Dedifferentiated amniotic fluid mesenchymal stem cell (primary cell): Measurements from ENCODE around the gene FBLN1.
"Not testable (repeated sequence)": the region's sequence is repeated elsewhere in the genome, so short reads cannot be mapped to it uniquely, and the experiment has no call there.

Experiments used
- DNase-seq: peaks from one replicate; pipeline ENCODE4 v3.0.0-alpha.2; 2016; ENCODE audit errors: extremely low spot score

Gene FBLN1

DNA sequence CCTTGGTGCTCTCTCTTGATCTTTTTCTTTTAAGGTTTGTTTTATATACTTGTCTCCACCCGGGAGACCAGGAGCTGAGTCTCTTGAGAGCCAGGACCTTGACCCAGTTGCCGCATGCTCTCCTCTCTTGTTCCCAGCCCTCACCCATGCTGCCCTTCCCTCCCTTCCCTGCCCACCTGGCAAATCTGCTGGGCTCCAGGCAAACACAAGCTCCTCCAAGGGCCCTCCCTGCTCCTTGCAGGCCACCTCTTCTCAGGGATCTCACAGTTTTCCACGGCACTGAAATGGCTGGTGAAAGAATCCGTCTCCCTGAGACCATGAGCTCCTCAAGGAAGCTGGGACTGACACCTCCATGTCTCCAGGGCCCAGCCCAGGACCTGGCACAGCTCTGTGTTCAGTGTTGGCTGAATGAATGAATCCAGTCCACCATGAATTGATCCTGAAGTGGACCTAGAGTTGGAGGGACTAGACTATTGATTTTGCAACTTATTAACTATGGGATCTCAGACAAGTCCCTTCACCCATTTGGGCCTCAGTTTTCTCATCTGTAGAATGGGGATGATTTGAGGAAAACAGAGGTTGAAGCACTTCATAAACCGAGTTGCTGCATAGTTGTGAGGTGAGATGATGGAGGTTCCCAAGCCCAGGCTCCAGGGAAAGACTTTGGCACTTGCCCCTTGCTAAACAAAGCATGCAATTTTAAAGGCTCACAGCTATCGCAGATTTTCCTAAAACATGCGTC, 25.1 kb upstream of the FBLN1 start:
- DNase-seq, result no peak

- DNase-seq, result peak; percentile 92
Measured at GRCh38 chr22:45478108-45478771, 24.4 kb upstream of the FBLN1 start.

GRCh38 chr22:45480717-45481116, 22.0 kb upstream of the FBLN1 start:
- DNase-seq, result no peak

GRCh38 chr22:45481661-45482060, 21.0 kb upstream of the FBLN1 start:
- no peak for DNase-seq

DNA sequence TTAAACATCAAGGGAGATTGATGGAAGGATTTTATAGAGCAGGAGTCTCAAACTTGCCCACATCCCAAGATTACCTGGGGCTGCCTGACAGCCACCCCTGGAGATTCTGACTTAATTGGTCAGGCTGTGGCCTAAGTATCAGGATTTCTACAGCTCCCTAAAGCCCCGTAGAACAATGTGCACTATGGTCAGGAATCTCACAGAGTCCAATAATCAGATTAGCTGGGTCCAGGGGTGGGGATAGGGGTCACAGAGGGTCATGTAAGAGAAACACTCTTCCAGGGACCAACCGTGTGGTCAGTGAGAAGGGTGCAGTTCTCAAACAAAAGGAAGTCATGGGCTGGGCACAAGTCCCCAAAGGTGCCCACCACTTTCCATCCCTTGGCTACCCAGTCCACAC, 20.5 kb upstream of the FBLN1 start:
- no peak for DNase-seq

DNA sequence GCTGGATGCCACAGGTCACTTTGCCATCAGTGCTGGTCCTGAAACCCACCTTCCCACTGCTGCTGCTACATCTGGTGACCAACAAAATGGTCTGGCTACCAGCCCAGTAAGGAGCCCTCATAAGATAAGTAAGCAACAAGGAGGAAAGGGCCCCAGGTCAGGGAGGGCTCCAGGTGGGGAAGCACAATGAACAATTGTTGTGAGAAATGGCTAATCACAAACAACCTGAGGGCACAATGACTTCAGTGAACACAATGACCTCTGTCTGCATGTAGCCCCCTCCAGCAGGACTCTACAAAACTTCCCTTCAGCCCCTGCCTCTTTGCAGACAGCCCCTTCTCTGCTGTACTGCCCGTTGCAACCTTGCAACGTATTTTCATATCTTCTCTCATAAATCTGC, 19.4 kb upstream of the FBLN1 start:
- DNase-seq, result no peak

GRCh38 chr22:45483918-45484499, 18.7 kb upstream of the FBLN1 start:
- DNase-seq, result no peak

- no peak for DNase-seq
Measured at GRCh38 chr22:45484742-45485141, 17.9 kb upstream of the FBLN1 start.

- DNase-seq, result no peak
Measured at GRCh38 chr22:45485261-45485660, 17.4 kb upstream of the FBLN1 start.

DNA sequence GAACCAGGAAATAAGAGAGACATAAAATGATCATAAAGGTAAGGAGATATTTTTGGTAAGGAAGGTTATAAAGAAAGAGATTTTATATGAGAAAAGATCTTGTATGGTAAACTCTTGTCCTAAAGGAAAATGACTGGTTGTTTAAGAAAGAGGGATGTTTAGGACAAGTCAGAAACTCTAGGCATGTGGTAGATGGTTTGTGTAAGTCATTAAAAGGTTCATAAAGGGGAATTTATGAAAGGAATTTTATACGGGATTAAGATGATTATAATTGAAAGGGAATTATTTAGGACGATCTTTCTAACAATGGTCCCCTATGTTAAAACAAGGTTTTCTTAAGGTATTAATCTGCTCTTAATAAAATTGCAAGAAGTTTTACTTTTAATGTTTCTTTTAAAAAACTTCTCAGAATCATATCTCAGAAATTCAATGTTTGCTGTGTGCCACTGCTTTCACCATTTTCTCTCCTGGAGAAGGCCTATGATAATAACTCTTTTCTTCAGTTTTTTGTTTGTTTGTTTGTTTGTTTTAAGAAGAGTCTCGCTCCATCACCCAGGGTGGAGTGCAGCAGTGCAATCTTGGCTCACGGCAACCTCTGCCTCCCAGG, 13.8 kb upstream of the FBLN1 start:
- DNase-seq, result no peak

- no peak for DNase-seq
Measured at GRCh38 chr22:45490836-45491235, 11.8 kb upstream of the FBLN1 start.

GRCh38 chr22:45491841-45492240, 10.8 kb upstream of the FBLN1 start:
- DNase-seq, result no peak

- no peak for DNase-seq
Measured at GRCh38 chr22:45493286-45493771, 9.4 kb upstream of the FBLN1 start.

GRCh38 chr22:45494306-45494705, 8.4 kb upstream of the FBLN1 start:
- DNase-seq, result not testable (repeated sequence)

GRCh38 chr22:45495616-45496015, 7.1 kb upstream of the FBLN1 start:
- not testable (repeated sequence) for DNase-seq

GRCh38 chr22:45496451-45496941, 6.2 kb upstream of the FBLN1 start:
- DNase-seq, result no peak

DNA sequence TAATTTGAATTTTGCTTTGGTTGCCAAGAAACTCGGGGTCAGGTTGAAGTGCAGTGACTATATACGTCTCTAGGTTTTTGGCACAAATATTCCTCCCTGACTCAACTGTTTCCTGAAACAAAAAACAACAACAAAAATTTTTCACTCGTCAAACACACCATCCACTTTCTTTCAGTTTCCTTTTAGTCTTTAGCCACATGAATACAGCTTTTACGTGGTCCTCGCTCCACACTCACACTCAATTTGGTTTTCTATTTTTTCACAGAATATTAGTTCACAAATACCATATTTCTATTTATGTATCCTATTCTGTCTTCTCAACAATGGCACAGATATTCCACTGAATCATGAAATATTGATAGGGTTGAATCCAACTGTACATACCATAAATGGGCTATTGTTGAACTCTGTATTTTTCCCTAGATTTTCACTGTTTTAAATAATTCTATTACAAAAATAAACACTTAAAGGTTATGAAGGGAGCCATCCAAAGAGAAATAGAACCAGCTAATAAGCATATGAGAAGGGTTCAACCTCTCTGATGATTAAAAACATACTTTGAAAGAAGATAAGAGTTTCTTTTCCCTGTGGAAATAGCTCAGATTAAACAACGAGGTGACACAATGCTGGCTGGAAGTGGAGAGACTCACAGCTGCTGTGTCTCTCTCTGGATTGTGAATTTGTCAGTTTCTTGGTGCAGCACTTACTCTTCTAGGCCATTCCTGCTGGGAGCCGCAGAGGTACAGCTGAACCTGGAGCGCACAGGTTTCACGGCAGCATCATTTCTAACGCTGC, 5.1 kb upstream of the FBLN1 start:
- DNase-seq, result no peak

DNA sequence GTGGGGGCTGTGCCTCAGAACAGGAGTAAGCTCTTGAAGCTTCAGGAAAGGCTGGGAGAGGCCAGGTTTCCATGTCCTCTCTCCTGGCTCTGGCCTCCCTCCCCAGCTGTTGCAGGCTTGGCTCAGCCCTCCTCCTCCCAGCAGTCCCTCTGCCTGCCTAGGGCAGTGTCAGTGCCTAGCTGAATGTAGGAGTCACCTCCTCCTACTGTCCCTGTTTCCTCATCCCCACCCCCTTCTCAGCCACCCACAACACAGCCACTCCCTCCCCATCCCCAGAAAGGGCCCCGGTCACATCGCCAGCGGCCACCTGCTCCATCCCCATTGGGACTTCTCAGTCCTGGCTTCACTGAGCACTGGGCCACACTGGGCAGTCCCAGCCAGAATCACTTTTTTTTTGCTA, 2.9 kb upstream of the FBLN1 start:
- no peak for DNase-seq

GRCh38 chr22:45503050-45503815, 550 bp downstream of the FBLN1 start:
- no peak for DNase-seq

- no peak for DNase-seq
Measured at GRCh38 chr22:45503816-45504372, 1.2 kb downstream of the FBLN1 start.
